GM19372 (cell line): Measurements from ENCODE around the gene WDR47.
A peak's percentile ranks its signal among the peaks of the same experiment; 100 is the strongest.
"Not testable (repeated sequence)": the region's sequence is repeated elsewhere in the genome, so short reads cannot be mapped to it uniquely, and the experiment has no call there.

Experiments
- ATAC-seq: cut with Tn5 transposase; IDR thresholded peaks from one replicate; pipeline ENCODE4 v1.9.1; 2021; ENCODE audit warnings: mild to moderate bottlenecking, low read depth, moderate library complexity; ENCODE audit not compliant: unreplicated experiment

Gene WDR47

DNA sequence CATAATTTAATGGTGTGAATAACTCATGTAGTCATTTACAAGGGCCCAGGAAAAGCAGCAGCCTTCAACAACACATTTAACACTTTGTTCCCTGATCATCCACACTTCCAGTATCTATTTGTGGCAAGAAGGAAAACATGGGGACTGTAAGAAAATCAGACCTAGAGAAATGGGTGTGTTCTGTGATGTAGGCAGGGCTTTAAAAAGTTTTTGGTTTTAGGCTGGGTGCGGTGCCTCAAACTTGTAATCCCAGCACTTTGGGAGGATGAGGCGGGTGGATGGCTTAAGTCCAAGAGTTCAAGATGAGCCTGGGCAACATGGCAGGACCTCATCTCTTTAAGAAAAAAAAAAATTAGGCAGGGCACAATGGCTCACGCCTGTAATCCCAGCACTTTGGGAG, 14.2 kb upstream of the WDR47 start:
- ATAC-seq, result no peak

DNA sequence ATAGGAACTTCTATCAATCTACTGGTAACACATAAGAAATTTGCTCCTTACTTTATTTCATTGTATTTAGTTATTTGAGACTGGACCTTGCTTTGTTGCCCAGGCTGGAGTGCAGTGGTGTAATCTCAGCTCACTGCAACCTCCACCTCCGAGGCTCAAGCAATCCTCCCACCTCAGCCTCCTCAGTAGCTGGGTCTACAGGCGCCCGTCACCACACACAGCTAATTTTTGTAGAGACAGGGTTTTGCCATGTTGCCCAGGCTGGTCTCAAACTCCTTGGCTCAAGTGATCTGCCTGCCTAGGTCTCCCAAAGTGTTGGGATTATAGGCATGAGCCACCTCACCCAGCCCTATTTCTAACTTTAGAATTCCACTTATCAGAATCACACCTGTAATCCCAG, 10.2 kb upstream of the WDR47 start:
- ATAC-seq, result not testable (repeated sequence)

DNA sequence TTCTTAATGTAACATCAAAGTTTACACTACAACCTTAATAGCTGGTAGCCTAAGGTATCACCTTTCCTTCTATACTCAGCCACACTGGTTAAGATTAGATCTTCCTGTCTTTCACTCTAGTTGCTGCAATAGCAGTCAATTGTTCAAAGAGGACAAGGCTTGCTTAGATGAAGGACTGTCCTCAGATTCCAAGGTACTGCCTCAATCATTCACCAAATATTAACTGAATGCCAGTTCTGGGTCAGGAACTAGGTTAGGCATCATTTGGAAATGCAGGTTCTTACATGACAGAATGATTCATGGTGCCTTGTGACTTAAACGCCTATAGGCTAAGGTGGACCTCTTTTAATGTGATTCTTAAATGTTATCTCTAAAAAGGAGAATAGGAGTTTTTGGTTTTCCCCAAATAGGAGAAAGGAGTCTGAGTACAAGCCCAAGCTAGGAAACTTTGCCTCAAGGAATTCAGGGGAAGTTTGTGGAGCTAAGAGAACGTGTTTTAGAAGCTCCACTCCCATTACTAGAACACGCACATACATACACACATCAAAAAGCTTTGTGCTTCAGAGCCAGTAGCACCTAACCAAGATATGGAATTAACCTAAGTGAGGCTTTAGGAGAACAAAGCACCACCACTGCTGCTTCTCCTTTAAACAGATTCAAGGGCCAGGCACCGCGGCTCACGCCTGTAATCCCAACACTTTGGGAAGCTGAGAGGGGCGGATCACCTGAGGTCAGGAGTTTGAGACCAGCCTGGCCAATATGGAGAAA, 8.5 kb upstream of the WDR47 start:
- ATAC-seq, result no peak

DNA sequence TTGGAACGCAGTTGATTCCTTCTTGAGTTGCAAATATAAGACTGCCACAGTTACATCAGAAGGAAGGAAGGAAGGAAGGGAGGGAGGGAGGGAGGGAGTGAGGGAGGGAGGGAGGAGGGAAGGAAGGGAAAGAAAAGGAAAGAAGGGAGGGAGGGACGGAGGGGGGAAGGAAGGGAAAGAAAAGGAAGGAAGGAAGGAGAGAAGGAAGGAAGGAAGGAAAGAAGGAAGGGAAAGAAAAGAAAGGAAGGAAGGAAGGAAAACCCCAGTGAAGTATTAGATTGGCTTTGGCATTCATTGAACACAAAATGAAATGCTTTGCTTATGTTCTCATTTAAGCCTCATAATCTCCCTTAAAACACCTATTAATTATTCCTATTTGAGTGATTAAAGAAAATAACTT, 6.4 kb upstream of the WDR47 start:
- no peak for ATAC-seq

DNA sequence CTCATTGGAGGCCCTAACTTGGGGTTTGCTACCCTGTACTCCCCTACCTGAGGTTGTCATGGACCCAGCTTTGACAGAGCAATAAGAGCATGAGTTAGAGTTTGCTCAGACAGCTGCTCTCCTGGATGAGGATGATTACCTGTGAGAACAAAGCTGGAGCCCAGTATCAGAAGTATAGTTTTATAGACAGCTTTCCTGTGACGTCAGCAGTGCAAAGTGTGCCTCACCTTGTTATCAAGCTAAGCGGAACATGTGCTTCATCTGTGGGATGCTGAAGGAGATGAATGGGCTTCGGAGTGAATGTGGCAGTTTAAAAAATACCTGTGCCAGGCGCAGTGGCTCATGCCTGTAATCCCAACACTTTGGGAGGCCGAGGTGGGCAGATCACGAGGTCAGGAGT, 5.4 kb upstream of the WDR47 start:
- no peak for ATAC-seq

DNA sequence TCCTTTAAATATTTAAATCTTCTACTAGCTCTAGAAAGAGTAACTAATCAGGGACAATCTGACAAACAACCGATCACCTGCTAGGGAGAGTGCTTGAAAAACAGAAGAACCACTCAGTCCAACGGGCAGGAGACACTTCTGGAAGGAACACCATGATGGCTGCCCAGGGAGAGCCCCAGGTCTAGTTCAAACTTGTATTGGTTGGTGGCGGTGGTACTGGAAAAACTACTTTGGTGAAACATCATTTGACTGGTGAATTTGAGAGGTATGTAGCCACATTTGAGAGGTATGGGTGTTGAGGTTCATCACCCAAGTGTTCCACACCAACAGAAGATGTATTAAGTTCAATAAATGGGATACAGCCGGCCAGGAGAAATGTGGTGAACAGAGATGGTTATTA, 4.8 kb upstream of the WDR47 start:
- ATAC-seq, result no peak

DNA sequence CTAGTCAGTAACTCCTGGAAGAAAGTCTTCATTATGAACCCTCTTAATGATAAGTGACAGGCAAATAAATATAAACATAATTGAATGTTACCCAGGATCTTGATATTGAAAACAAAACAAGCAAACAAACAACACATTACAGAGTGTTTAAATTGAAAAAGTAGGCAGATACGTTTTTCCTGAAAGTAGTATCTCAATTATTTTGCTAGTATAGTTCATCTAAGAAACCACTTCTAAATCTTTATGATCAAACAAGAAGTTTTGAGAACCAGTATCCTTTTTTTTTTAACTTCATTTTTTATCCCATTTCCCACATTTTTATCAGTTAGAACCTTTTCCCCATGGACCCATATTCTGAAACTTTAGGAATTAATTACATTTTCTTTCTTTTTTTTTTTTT, 3.7 kb upstream of the WDR47 start:
- no peak for ATAC-seq

DNA sequence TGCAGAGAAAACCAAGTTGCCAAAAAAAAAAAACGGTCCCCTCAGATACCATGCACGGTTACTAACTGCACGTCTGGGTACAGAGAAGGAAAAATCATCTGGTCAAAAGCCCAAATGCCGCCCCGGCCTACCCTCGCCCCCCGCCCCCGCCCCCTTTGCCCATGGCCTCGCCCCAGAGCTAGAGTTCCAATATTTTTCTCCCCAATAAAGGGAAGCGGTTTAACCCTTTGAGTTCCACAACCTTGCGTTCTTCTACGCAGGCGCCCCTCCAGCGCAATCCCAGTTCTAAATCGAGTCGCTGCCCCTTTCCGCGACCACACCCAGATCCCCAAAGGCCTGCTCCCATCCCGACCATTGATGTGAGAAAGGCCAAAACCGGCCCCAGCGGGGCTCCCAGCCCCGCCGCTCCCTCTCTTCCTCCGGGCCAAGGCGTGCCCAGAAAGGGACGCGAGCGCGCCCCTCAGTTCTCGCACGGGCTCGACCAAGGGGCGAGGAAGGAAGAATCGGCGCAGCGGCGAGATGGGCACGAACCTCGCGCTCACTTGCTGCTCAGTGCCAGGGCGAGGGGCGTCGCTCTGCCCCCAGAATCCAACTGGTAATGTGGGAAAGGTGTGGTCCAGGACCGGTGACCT, 797 bp downstream of the WDR47 start:
- peak; percentile 19 for ATAC-seq

DNA sequence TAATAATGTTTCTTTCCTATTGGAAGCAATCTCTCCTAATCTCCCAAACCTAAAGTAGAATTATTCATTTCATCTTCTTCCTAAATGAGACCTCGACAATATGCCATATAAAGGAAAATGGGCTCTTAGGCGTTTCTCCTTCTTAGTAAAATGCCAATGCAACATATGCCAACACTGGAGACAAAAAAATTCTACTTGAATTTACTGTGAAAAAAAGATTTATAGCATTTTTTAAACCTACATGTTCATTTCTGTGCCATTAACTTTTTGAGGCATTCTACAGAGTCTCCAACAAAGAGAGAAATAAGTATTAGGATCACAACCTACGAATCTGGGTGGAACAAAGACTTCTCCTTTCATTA, 1.3 kb downstream of the WDR47 start:
- ATAC-seq, result no peak

DNA sequence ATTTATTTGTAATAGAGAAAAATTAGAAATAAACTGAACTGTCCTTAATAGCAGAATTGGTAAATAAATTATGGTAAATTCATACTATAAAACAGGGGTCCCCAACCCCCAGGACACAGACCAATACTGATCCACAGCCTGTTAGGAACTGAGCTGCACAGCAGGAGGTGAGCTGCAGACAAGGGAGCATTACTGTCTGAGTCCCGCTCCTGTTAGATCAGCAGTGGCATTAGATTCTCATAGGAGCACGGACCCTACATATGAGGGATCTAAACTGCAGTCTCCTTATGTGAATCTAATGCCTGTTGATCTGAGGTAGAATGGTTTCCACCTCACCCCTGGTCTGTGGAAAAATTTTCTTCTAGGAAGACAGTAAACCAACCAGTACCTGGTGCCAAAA, 7.5 kb downstream of the WDR47 start:
- ATAC-seq, result no peak

DNA sequence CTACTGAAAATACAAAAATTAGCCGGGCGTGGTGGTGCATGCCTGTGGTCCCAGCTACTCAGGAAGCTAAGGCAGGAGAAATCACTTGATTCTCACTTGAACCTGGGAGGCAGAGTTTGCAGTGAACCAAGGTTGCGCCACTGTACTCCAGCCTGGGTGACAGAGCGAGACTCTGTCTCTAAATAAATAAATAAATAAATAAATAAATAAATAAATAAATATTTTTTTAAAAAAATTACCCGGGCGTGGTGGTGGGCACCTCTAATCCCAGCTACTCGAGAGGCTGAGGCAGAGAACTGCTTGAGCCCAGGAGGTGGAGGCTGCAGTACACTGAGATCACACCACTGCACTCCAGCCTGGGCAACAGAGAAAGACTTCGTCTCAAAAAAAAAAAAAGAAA, 12.4 kb downstream of the WDR47 start:
- ATAC-seq, result not testable (repeated sequence)

DNA sequence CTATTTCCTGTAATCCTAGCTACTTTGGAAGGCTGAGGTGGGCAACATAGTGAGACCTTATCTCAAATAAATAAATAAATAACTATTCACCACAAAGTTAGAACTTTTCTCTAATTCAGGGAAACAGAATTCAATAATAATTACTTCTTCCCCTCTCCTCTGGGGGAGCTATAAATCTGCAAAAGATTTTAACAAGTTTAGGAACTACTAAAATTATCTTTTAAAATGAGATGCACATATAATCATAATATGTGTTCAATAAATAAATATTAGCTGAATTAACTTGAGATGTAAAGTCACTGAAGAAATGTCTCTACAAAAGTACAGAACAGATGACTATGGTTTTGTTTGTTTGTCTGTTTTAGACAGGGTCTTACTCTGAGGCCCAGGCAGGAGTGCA, 14.1 kb downstream of the WDR47 start:
- ATAC-seq, result no peak

DNA sequence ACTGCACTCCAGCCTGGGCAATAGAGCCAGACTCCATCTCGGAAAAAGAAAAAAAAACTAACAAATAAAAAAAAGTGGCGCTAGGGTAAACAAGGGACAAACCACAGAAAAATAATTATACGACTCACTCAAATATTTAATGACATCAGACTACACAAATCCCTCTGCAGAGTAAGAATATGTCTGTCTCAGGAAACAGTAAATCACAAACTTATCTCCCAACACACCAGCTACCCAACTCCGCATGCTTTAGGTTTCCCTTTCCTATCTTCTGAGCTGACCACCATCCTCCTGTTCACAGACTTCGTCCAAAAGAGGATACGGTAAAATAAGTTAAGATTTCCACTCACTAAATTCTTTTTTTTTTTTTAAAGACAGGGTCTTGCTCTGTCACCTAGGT, 16.2 kb downstream of the WDR47 start:
- ATAC-seq, result no peak

DNA sequence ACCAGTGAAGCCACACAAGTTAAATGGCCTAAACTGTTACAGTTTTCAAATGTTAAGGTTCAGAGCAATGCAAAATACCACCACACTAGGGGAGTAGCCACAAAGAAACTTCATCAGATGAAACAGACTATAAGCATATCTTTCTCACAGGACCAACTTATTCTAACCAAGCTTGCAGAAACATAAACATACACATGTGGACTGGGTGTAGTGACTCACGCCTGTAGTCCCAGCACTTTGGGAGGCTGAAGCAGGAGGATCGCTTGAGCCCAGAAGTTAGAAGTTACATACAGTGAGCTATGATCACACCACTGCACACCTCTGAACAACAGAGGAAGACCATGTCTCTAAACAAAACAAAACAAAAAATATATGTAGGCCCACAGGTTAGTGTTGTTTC, 17.3 kb downstream of the WDR47 start:
- no peak for ATAC-seq

DNA sequence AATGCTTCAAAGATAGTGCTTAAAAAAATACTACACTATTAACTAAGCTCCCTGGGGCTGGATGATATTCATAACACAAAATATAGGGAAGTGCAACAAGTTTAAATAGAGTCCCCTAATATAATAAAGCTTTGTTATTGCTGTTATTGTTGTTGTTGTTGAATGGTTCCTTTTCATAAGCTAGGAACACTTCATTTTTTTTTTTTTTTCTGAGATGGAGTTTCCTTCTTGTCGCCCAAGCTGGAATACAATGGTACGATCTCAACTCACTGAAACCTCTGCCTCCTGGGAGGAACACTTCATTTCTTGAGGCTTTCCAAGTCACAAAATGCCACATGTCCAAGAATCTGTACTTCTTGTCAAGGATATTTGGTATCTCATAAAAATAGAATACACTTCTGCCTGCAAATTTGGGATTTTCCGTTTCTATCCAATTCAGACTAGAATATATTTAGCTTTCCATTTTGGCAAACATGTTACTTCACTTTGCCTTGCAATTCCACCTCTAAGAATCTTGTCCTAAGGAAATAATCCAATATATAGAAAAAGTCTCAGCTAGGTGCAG, 21.1 kb downstream of the WDR47 start:
- ATAC-seq, result no peak

DNA sequence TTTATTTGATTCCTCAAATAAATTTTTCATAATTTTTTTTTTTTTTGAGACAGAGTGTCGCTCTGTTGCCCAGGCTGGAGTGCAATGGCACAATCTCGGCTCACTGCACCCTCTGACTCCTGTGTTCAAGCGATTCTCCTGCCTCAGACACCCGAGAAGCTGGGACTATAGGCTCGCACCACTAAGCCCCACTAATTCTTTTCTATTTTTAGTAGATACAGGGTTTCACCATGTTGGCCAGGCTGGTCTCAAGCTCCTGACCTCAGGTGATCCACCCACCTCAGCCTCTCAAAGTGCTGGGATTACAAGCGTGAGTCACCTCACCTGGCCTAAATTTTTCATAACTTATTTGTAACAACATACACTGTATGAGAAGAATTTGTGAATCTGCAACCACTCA, 24.2 kb downstream of the WDR47 start:
- ATAC-seq, result not testable (repeated sequence)

DNA sequence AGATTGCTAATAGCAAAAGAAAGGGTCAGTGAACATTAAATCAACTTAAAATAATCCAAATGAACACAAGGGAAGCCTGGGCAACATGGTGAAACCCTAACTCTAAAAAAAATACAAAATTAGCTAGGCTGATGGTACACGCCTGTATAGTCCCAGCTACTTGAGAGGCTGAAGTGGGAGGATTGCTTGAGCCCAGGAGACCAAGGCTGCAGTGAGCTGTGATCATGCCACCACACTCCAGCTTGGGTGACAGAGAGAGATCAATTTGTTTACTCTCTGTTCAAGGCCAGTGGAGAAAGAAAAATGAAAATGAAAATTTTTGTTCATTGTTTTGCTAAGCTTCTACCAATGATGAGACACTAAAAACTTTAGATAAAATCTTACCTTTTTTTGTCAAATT, 24.8 kb downstream of the WDR47 start:
- ATAC-seq, result no peak

DNA sequence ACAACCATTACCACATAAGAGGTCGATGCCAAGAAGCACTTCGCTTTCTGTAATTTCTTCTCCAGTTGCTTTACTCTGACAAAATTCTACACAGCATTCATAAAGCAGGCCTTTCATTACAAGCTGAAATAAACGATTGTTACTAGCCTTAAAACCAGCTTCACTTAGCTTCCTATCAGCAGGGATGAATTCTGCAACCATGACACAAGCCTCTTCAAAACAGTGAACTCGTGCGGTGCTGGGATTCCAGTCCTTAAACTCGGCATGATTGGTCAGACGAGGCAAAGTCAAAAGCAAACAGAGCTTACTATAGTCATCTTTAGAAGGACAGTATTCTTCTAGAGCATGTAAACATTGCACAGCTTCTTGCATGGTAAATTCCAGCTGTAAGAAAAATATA, 30.6 kb downstream of the WDR47 start:
- no peak for ATAC-seq

DNA sequence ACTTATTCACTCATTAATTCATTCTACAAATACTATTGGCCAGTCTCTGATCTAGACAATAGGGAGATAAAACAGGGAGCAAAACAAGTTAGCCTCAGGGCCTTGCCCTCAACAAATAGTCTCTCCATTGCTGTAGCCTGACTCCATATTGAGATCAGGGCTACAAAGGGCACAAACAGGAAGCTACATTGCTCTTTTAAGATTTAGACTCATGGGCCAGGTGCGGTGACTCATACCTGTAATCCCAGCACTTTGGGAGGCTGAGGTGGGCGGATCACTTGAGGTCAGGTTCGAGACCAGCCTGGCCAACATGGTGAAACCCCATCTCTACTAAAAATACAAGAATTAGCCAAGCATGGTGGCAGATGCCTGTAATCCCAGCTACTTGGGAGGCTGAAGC, 45.3 kb downstream of the WDR47 start:
- ATAC-seq, result not testable (repeated sequence)

DNA sequence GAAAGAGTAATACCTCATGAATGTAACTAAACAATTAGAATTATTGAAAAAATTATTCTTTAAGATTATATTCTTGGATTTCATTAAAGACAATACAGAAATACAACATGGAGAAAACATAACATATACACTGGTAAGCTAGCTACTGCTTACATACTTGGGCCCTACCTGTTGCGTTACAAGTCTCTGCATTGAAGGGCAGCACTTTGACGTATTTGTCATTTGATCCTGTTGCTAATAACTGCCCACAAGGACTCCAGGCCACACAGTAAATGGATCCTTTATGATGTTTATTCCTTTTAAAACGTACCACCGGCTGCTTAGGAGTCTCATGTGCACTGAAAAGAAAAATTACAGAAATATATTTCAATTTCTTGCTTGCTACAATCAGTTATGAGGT, 58.8 kb downstream of the WDR47 start:
- no peak for ATAC-seq

DNA sequence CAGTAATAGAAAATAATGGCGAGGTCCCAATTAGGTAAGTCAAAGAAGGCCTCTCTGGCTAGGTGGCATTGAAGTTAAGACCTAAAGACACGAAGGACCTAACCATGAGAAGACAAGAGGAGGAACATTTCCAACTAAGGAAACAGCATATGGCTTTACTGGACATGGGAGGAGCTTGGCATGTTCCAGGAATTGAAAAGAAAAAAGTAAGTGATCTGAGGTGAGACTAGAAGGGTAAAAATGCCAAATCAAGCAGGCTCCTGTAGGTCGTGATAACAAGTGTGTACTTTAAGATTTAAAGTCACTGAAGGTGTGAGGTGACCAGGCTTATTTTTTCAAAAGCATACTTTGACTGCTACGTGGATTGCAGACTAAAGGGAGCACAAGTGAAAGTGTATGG, 65.2 kb downstream of the WDR47 start:
- no peak for ATAC-seq

DNA sequence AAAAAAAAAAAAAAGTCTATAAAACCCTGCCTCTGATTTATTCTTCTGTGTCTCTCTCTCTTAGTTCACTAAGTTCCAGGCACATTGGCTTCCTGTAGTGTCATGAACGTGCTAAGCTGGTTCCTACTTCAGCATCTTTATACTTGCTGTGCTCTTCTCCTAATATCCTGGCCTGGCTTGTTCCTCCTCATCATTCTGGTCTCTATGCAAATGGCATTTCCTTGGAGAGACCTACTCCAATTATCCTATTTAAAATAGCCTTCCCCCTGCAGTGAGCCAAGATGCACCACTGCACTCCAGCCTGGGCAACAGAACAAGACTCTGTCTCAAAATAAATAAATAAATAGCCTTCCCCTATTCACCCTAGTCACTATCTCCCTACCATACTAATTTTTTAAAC, 69.0 kb downstream of the WDR47 start:
- no peak for ATAC-seq
